ENCODE results near the gene FGF19. TPM values are rescaled to one million over a fixed set of nuclear protein-coding genes. Genes with fewer than 3 reads are reported as not detected.

FGF19 gene
- total RNA-seq, 6 donors from 2014 or later, result 0.23 to 0.24 TPM; not detected in 4

GRCh38 chr11:69667619-69668604 lies 35.9 kb downstream of the FGF19 start:
- no peaks in the 10 kb centered on the region for H3K27me3 ChIP-seq
- DNase-seq (peak in 1 of 2 donors; percentile 51), ATAC-seq (ENCODE audit: low FRiP score in 2 of 2) (no peak)
- H3K9me3 ChIP-seq, result no peaks in the 10 kb centered on the region
- H3K4me1 ChIP-seq, result peaks cover 0 to 12% (median 9%) of the 10 kb centered on the region in 4 donors
- 89 to 92% methylated on average over 24 to 26 of the region's 26 CpGs for WGBS, 2 donors
- H3K27ac ChIP-seq, result no peak overlapping the region
- TF ChIP-seq POLR2A (IDR thresholded peaks at IDR 0.05) (no peak), POLR2AphosphoS5 (IDR thresholded peaks at IDR 0.05) (no peak), EP300 (IDR thresholded peaks at IDR 0.05) (no peak), CTCF (IDR thresholded peaks at IDR 0.05) (no peak)
- no peak overlapping the region for H3K4me3 ChIP-seq
- peaks cover 0 to 91% (median 61%) of the 10 kb centered on the region in 4 donors for H3K36me3 ChIP-seq

- Histone ChIP-seq H3K9me3 (no peaks in the 10 kb centered on the region), H3K27ac (no peak overlapping the region), H3K4me3 (no peak overlapping the region), H3K27me3 (no peaks in the 10 kb centered on the region), H3K36me3 (peaks cover 0 to 85% (median 63%) of the 10 kb centered on the region in 4 donors), H3K4me1 (peaks cover 0 to 10% (median 7%) of the 10 kb centered on the region in 4 donors)
- WGBS, 2 donors, result 87 to 92% methylated on average over 30 to 33 of the region's 33 CpGs
- ATAC-seq (ENCODE audit: low FRiP score in 2 of 2) (no peak), DNase-seq (peak in 1 of 2 donors; percentile 54)
- TF ChIP-seq POLR2A (IDR thresholded peaks at IDR 0.05), result no peak
- no peak for TF ChIP-seq POLR2AphosphoS5 (IDR thresholded peaks at IDR 0.05)
- no peak for TF ChIP-seq CTCF (IDR thresholded peaks at IDR 0.05)
- no peak for TF ChIP-seq EP300 (IDR thresholded peaks at IDR 0.05)
These were observed 36.9 kb downstream of the FGF19 start for GRCh38 chr11:69666752-69667536.

- WGBS, 2 donors, result 91 to 96% methylated on average over 13 to 14 of the region's 14 CpGs
- ATAC-seq (ENCODE audit: low FRiP score in 2 of 2) (no peak), DNase-seq (no peak)
- H3K27ac ChIP-seq, result no peak overlapping the region
- H3K9me3 ChIP-seq, result no peaks in the 10 kb centered on the region
- TF ChIP-seq EP300 (IDR thresholded peaks at IDR 0.05) (no peak), POLR2A (IDR thresholded peaks at IDR 0.05) (no peak), POLR2AphosphoS5 (IDR thresholded peaks at IDR 0.05) (no peak), CTCF (IDR thresholded peaks at IDR 0.05) (no peak)
- H3K27me3 ChIP-seq, result no peaks in the 10 kb centered on the region
- H3K36me3 ChIP-seq, result peaks cover 0 to 80% (median 59%) of the 10 kb centered on the region in 4 donors
- no peak overlapping the region for H3K4me3 ChIP-seq
- peaks cover 0 to 10% (median 7%) of the 10 kb centered on the region in 4 donors for H3K4me1 ChIP-seq
These were observed 37.6 kb downstream of the FGF19 start for GRCh38 chr11:69666261-69666660.

- Histone ChIP-seq H3K9me3 (no peaks in the 10 kb centered on the region), H3K27me3 (no peaks in the 10 kb centered on the region), H3K27ac (no peak overlapping the region), H3K4me1 (peaks cover 0 to 10% (median 7%) of the 10 kb centered on the region in 4 donors), H3K4me3 (no peak overlapping the region), H3K36me3 (peaks cover 0 to 79% (median 57%) of the 10 kb centered on the region in 4 donors)
- ATAC-seq (ENCODE audit: low FRiP score in 2 of 2) (no peak), DNase-seq (no peak)
- TF ChIP-seq POLR2A (IDR thresholded peaks at IDR 0.05) (no peak), CTCF (IDR thresholded peaks at IDR 0.05) (no peak), POLR2AphosphoS5 (IDR thresholded peaks at IDR 0.05) (no peak), EP300 (IDR thresholded peaks at IDR 0.05) (no peak)
- 94 to 95% methylated on average over 11 of the region's 11 CpGs for WGBS, 2 donors
These were observed 38.2 kb downstream of the FGF19 start for GRCh38 chr11:69665669-69666068.
